SK-N-SH treated with all-trans-retinoic acid at 6 μM for 48 hours (cell line): ENCODE measurements around the gene MET.

Experiments used
- CREB5 ChIP-seq: fragments of 250-450 bp; sonication (Bioruptor Pico); IDR thresholded peaks from 2 replicates; pipeline ENCODE4 v1.5.1; 2020; ENCODE audit warnings: low read depth, mild to moderate bottlenecking, moderate library complexity
- ZNF8 ChIP-seq: fragments of 450-650 bp; formaldehyde crosslinking; IDR thresholded peaks from 2 replicates; pipeline ENCODE4 v1.5.0; 2020; ENCODE audit warnings: mild to moderate bottlenecking, moderate library complexity
- TF ChIP-seq, protein P1 (sequence below): fragments of 250-450 bp; sonication (Bioruptor Pico); IDR thresholded peaks from 2 replicates; pipeline ENCODE4 v1.8.0; 2020; ENCODE audit warnings: mild to moderate bottlenecking, moderate library complexity, borderline replicate concordance
- TF ChIP-seq, protein P2 (sequence below): fragments of 250-450 bp; sonication (Bioruptor Pico); IDR thresholded peaks from 2 replicates; pipeline ENCODE4 v1.5.0; 2020; ENCODE audit warnings: mild to moderate bottlenecking, moderate library complexity

- TF ChIP-seq CREB5 (CRISPR knock-in tag) = no peak
- TF ChIP-seq ZNF8 (CRISPR knock-in tag) = no peak
- TF ChIP-seq, protein P1, sequence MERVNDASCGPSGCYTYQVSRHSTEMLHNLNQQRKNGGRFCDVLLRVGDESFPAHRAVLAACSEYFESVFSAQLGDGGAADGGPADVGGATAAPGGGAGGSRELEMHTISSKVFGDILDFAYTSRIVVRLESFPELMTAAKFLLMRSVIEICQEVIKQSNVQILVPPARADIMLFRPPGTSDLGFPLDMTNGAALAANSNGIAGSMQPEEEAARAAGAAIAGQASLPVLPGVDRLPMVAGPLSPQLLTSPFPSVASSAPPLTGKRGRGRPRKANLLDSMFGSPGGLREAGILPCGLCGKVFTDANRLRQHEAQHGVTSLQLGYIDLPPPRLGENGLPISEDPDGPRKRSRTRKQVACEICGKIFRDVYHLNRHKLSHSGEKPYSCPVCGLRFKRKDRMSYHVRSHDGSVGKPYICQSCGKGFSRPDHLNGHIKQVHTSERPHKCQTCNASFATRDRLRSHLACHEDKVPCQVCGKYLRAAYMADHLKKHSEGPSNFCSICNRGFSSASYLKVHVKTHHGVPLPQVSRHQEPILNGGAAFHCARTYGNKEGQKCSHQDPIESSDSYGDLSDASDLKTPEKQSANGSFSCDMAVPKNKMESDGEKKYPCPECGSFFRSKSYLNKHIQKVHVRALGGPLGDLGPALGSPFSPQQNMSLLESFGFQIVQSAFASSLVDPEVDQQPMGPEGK (CRISPR knock-in tag) = no peak
- TF ChIP-seq, protein P2, sequence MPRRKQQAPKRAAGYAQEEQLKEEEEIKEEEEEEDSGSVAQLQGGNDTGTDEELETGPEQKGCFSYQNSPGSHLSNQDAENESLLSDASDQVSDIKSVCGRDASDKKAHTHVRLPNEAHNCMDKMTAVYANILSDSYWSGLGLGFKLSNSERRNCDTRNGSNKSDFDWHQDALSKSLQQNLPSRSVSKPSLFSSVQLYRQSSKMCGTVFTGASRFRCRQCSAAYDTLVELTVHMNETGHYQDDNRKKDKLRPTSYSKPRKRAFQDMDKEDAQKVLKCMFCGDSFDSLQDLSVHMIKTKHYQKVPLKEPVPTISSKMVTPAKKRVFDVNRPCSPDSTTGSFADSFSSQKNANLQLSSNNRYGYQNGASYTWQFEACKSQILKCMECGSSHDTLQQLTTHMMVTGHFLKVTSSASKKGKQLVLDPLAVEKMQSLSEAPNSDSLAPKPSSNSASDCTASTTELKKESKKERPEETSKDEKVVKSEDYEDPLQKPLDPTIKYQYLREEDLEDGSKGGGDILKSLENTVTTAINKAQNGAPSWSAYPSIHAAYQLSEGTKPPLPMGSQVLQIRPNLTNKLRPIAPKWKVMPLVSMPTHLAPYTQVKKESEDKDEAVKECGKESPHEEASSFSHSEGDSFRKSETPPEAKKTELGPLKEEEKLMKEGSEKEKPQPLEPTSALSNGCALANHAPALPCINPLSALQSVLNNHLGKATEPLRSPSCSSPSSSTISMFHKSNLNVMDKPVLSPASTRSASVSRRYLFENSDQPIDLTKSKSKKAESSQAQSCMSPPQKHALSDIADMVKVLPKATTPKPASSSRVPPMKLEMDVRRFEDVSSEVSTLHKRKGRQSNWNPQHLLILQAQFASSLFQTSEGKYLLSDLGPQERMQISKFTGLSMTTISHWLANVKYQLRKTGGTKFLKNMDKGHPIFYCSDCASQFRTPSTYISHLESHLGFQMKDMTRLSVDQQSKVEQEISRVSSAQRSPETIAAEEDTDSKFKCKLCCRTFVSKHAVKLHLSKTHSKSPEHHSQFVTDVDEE (CRISPR knock-in tag) = no peak
These were observed 107.2 kb downstream of the MET start for GRCh38 chr7:116779216-116779615.
